ENCODE measurements around the gene CDC42EP5. TPM values are rescaled to one million over a fixed set of nuclear protein-coding genes. Genes with fewer than 3 reads are reported as not detected.

Gene CDC42EP5
- total RNA-seq, 1 experiment from 2014 or later: 11.5 TPM

DNA sequence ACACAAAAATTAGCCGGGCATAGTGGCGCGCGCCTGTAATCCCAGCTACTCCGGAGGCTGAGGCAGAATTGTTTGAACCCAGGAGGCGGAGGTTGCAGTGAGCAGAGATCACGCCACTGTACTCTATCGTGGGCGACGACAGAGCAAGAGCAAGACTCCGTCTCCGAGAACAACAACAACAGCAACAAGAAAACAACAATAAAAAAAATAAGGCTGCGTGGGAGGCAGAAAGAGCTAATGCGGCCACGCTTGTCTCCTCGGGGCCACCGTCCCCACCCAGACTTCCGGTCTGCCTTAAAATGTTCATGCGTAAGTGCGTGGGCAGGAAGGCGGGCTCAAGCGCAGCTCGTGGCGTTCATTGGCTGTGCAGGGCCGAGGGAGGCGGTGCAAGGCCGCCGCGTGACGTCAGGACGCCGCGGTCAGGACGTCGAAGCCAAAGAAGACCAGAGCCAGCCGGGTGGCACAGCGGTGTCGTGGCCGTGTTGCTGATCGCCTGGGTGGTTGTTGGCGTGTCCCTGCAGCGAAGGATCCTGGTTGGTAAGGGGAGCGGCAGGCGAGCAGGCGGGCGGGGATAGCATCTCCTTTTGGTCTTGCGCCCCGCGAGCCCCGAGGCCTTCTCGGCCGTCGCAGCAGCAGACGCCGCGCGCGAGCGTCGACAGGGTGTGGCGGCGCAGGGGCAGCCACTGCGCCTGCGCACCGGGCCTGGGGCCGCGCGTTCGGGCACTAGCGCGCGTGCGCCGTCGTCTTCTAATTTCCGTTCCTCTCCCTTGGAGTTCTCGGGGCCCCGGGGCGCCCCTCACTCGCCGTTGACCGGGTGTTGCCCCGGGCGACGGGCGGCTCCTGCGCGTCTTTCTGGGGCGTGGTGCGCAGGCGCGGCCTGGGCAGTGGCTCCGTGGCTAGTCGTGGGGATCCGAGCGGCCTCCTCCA lies 24.1 kb downstream of the CDC42EP5 start, which contains the start of gene LENG8 (continued):
- TF ChIP-seq, protein P1, sequence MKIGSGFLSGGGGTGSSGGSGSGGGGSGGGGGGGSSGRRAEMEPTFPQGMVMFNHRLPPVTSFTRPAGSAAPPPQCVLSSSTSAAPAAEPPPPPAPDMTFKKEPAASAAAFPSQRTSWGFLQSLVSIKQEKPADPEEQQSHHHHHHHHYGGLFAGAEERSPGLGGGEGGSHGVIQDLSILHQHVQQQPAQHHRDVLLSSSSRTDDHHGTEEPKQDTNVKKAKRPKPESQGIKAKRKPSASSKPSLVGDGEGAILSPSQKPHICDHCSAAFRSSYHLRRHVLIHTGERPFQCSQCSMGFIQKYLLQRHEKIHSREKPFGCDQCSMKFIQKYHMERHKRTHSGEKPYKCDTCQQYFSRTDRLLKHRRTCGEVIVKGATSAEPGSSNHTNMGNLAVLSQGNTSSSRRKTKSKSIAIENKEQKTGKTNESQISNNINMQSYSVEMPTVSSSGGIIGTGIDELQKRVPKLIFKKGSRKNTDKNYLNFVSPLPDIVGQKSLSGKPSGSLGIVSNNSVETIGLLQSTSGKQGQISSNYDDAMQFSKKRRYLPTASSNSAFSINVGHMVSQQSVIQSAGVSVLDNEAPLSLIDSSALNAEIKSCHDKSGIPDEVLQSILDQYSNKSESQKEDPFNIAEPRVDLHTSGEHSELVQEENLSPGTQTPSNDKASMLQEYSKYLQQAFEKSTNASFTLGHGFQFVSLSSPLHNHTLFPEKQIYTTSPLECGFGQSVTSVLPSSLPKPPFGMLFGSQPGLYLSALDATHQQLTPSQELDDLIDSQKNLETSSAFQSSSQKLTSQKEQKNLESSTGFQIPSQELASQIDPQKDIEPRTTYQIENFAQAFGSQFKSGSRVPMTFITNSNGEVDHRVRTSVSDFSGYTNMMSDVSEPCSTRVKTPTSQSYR (CRISPR knock-in tag; IDR thresholded peaks at IDR 0.05): peak; percentile 62; the same call in 1 of the 2 replicates
- TF ChIP-seq, protein P2, sequence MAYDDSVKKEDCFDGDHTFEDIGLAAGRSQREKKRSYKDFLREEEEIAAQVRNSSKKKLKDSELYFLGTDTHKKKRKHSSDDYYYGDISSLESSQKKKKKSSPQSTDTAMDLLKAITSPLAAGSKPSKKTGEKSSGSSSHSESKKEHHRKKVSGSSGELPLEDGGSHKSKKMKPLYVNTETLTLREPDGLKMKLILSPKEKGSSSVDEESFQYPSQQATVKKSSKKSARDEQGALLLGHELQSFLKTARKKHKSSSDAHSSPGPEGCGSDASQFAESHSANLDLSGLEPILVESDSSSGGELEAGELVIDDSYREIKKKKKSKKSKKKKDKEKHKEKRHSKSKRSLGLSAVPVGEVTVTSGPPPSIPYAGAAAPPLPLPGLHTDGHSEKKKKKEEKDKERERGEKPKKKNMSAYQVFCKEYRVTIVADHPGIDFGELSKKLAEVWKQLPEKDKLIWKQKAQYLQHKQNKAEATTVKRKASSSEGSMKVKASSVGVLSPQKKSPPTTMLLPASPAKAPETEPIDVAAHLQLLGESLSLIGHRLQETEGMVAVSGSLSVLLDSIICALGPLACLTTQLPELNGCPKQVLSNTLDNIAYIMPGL (CRISPR knock-in tag; IDR thresholded peaks at IDR 0.05): 0 out of 2 replicates have a peak, but pooled peaks have one; percentile 33
- TF ChIP-seq FOXP1 (CRISPR knock-in tag; IDR thresholded peaks at IDR 0.05; ENCODE audit: borderline replicate concordance) (peak; percentile 87; the same call in 1 of the 2 replicates), FOXK1 (CRISPR knock-in tag; IDR thresholded peaks at IDR 0.05) (peak; percentile 90), MYBL2 (CRISPR knock-in tag; IDR thresholded peaks at IDR 0.05) (0 out of 2 replicates have a peak, but pooled peaks have one; percentile 62), NFYB (CRISPR knock-in tag; conservative IDR thresholded peaks at IDR 0.05; ENCODE audit: low read depth) (peak; percentile 91), SP1 (CRISPR knock-in tag; conservative IDR thresholded peaks at IDR 0.05) (peak; percentile 90), SMAD4 (CRISPR knock-in tag; IDR thresholded peaks at IDR 0.05) (no peak; the same call in 1 of the 2 replicates), GABPB1 (CRISPR knock-in tag; IDR thresholded peaks at IDR 0.05) (peak; percentile 65), GRHL2 (CRISPR knock-in tag; IDR thresholded peaks at IDR 0.05; ENCODE audit: insufficient replicate concordance, severe bottlenecking) (no peak), EMX1 (CRISPR knock-in tag; IDR thresholded peaks at IDR 0.05) (no peak), ZNF416 (CRISPR knock-in tag; IDR thresholded peaks at IDR 0.05) (0 out of 2 replicates have a peak, but pooled peaks have one; percentile 0), TEAD1 (CRISPR knock-in tag; IDR thresholded peaks at IDR 0.05) (peak; percentile 84)
- TF ChIP-seq, protein P3, sequence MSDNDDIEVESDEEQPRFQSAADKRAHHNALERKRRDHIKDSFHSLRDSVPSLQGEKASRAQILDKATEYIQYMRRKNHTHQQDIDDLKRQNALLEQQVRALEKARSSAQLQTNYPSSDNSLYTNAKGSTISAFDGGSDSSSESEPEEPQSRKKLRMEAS (CRISPR knock-in tag; IDR thresholded peaks at IDR 0.05): peak; percentile 82
- TF ChIP-seq, protein P4, sequence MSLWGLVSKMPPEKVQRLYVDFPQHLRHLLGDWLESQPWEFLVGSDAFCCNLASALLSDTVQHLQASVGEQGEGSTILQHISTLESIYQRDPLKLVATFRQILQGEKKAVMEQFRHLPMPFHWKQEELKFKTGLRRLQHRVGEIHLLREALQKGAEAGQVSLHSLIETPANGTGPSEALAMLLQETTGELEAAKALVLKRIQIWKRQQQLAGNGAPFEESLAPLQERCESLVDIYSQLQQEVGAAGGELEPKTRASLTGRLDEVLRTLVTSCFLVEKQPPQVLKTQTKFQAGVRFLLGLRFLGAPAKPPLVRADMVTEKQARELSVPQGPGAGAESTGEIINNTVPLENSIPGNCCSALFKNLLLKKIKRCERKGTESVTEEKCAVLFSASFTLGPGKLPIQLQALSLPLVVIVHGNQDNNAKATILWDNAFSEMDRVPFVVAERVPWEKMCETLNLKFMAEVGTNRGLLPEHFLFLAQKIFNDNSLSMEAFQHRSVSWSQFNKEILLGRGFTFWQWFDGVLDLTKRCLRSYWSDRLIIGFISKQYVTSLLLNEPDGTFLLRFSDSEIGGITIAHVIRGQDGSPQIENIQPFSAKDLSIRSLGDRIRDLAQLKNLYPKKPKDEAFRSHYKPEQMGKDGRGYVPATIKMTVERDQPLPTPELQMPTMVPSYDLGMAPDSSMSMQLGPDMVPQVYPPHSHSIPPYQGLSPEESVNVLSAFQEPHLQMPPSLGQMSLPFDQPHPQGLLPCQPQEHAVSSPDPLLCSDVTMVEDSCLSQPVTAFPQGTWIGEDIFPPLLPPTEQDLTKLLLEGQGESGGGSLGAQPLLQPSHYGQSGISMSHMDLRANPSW (CRISPR knock-in tag; conservative IDR thresholded peaks at IDR 0.05; ENCODE audit: low read depth): no peak
- TF ChIP-seq, protein P5, sequence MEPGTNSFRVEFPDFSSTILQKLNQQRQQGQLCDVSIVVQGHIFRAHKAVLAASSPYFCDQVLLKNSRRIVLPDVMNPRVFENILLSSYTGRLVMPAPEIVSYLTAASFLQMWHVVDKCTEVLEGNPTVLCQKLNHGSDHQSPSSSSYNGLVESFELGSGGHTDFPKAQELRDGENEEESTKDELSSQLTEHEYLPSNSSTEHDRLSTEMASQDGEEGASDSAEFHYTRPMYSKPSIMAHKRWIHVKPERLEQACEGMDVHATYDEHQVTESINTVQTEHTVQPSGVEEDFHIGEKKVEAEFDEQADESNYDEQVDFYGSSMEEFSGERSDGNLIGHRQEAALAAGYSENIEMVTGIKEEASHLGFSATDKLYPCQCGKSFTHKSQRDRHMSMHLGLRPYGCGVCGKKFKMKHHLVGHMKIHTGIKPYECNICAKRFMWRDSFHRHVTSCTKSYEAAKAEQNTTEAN (CRISPR knock-in tag; IDR thresholded peaks at IDR 0.05): peak; percentile 56; the same call in 1 of the 2 replicates
